Stomach (tissue), 4 donors: ENCODE measurements around the gene CYTH3.

ENCODE experiments used
- EP300 ChIP-seq: sonication (generic); formaldehyde crosslinking; IDR thresholded peaks from one replicate; pipeline ENCODE4 v1.6.1; 2017; ENCODE audit warnings: antibody characterized with exemption
- POLR2A ChIP-seq, 4 donors: fragments of 450-650 bp; IDR thresholded peaks; one replicate each; pipeline ENCODE4 v1.6.1; 2016; ENCODE audit warnings: antibody characterized with exemption in 4 of 4, control low read depth in 2 of 4, mild to moderate bottlenecking in 1 of 4, moderate library complexity in 1 of 4
- TF ChIP-seq, protein P1 (sequence below), 7 experiments: fragments of 450-650 bp in 4 of 7; fragments of 200-600 bp in 3 of 7; sonication (generic) in 3 of 7; IDR thresholded peaks; one replicate each; pipeline ENCODE4 v1.5.1; 2016 to 2019; ENCODE audit warnings: antibody characterized with exemption in 7 of 7, control low read depth in 2 of 7, mild to moderate bottlenecking in 1 of 7

DNA sequence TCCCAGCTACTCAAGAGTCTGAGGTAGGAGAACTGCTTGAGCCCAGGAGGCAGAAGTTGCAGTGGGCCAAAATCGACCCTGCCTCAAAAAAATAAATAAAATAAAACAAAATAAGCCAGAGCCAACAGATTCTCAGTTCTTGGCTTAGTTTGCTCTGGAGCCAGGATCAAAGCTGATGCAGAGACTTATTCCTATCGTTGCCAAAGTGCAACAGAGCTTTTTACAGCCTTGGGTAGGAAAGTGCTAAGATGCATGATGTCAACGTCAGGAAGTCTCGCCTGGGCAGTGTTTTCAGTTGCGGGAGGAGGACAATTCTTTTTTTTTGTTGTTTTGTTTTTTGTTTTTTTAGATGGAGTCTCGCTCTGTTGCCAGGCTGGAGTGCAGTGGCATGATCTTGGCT, 43.8 kb upstream of the CYTH3 start:
- TF ChIP-seq, protein P1, sequence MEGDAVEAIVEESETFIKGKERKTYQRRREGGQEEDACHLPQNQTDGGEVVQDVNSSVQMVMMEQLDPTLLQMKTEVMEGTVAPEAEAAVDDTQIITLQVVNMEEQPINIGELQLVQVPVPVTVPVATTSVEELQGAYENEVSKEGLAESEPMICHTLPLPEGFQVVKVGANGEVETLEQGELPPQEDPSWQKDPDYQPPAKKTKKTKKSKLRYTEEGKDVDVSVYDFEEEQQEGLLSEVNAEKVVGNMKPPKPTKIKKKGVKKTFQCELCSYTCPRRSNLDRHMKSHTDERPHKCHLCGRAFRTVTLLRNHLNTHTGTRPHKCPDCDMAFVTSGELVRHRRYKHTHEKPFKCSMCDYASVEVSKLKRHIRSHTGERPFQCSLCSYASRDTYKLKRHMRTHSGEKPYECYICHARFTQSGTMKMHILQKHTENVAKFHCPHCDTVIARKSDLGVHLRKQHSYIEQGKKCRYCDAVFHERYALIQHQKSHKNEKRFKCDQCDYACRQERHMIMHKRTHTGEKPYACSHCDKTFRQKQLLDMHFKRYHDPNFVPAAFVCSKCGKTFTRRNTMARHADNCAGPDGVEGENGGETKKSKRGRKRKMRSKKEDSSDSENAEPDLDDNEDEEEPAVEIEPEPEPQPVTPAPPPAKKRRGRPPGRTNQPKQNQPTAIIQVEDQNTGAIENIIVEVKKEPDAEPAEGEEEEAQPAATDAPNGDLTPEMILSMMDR (IDR thresholded peaks at IDR 0.05): no peak
- TF ChIP-seq POLR2A (IDR thresholded peaks at IDR 0.05) (no peak), EP300 (no peak)
